Measurements from ENCODE around the gene RAB37. TPM values are rescaled to one million over a fixed set of nuclear protein-coding genes. Genes with fewer than 3 reads are reported as not detected.

Gene RAB37
- polyA plus RNA-seq, 1 of the 3 experiments (the other 2 are of a cell fraction), result 0.25 TPM

GRCh38 chr17:74745548-74746177 lies 8.6 kb downstream of the RAB37 start:
- H3K27me3 ChIP-seq (ENCODE audit: insufficient read depth), result no peaks in the 10 kb centered on the region
- no peak for DNase-seq
- peaks cover 14% of the 10 kb centered on the region for H3F3A ChIP-seq (replicated peaks; ENCODE audit: insufficient read depth)
- no peak overlapping the region for H3K4me3 ChIP-seq (ENCODE audit: low read depth in 2 of 2, low read length in 1 of 2)
- H2AFZ ChIP-seq (ENCODE audit: low read depth), result no peak overlapping the region
- H3K9me2 ChIP-seq, result no peaks in the 10 kb centered on the region
- ChIA-PET POLR2A (interaction anchor here (1.2 to 3.1 kb wide), 4 partner anchors 15 to 27 kb away, joined by 4 to 20 read pairs (median 6); no protein-coding TSS in a partner anchor), CTCF (interaction anchor here (0.6 to 21.6 kb wide), 35 partner anchors 9 to 774 kb away, joined by 3 to 1361 read pairs (median 6); partner anchors contain the start of genes CD300H, FADS6, GRIN2C and NAT9)
- H3K9ac ChIP-seq, result no peak overlapping the region
- H3K79me2 ChIP-seq (ENCODE audit: insufficient read depth), result peaks cover 13% of the 10 kb centered on the region
- H3K36me3 ChIP-seq (replicated peaks in 1 of 2; ENCODE audit: control insufficient read depth in 1 of 2, insufficient read depth in 2 of 2, low read length in 1 of 2), result no peaks in the 10 kb centered on the region
- no peaks in the 10 kb centered on the region for H3K9me3 ChIP-seq
- no peak overlapping the region for H3K27ac ChIP-seq (ENCODE audit: low read depth in 2 of 2, low read length in 1 of 2)
- H3K4me1 ChIP-seq (ENCODE audit: control insufficient read depth in 1 of 2, insufficient read depth in 2 of 2, low read depth in 1 of 2, low read length in 1 of 2), result peaks cover 0 to 17% of the 10 kb centered on the region in 2 experiments; a peak in 1 of 4 replicates
- no peak overlapping the region for H3K4me2 ChIP-seq
- H4K20me1 ChIP-seq (ENCODE audit: insufficient read depth), result no peaks in the 10 kb centered on the region
- 88% methylated on average over 8 of the region's 8 CpGs for WGBS (ENCODE audit: low lambda C conversion rate)
- TF ChIP-seq CHD2 (IDR thresholded peaks at IDR 0.05; ENCODE audit: low read length, partially characterized antibody), result no peak
- TF ChIP-seq FOXM1 (IDR thresholded peaks at IDR 0.05; ENCODE audit: low read depth), result no peak
- TF ChIP-seq USF2 (IDR thresholded peaks at IDR 0.05; ENCODE audit: borderline replicate concordance, low read depth, low read length), result no peak
- TF ChIP-seq RXRA (IDR thresholded peaks at IDR 0.05; ENCODE audit: borderline replicate concordance, low read depth), result no peak
- TF ChIP-seq MXI1 (IDR thresholded peaks at IDR 0.05; ENCODE audit: low read depth, low read length), result no peak
- no peak for TF ChIP-seq GABPA (IDR thresholded peaks at IDR 0.05; ENCODE audit: low read depth)
- no peak for TF ChIP-seq EZH2phosphoT487 (IDR thresholded peaks at IDR 0.05; ENCODE audit: borderline replicate concordance, low read depth)
- no peak for TF ChIP-seq NFIC (IDR thresholded peaks at IDR 0.05; ENCODE audit: borderline replicate concordance)
- no peak for TF ChIP-seq IRF3 (IDR thresholded peaks at IDR 0.05; ENCODE audit: low read depth, low read length)
- TF ChIP-seq SIN3A (IDR thresholded peaks at IDR 0.05; ENCODE audit: borderline replicate concordance, low read depth, low read length), result no peak
- TF ChIP-seq, protein P1, sequence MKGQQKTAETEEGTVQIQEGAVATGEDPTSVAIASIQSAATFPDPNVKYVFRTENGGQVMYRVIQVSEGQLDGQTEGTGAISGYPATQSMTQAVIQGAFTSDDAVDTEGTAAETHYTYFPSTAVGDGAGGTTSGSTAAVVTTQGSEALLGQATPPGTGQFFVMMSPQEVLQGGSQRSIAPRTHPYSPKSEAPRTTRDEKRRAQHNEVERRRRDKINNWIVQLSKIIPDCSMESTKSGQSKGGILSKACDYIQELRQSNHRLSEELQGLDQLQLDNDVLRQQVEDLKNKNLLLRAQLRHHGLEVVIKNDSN (IDR thresholded peaks at IDR 0.05; ENCODE audit: borderline replicate concordance, low read depth), result no peak
- TF ChIP-seq, protein P2, sequence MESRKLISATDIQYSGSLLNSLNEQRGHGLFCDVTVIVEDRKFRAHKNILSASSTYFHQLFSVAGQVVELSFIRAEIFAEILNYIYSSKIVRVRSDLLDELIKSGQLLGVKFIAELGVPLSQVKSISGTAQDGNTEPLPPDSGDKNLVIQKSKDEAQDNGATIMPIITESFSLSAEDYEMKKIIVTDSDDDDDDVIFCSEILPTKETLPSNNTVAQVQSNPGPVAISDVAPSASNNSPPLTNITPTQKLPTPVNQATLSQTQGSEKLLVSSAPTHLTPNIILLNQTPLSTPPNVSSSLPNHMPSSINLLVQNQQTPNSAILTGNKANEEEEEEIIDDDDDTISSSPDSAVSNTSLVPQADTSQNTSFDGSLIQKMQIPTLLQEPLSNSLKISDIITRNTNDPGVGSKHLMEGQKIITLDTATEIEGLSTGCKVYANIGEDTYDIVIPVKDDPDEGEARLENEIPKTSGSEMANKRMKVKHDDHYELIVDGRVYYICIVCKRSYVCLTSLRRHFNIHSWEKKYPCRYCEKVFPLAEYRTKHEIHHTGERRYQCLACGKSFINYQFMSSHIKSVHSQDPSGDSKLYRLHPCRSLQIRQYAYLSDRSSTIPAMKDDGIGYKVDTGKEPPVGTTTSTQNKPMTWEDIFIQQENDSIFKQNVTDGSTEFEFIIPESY (IDR thresholded peaks at IDR 0.05; ENCODE audit: borderline replicate concordance, low read depth), result no peak
- no peak for TF ChIP-seq TCF12 (IDR thresholded peaks at IDR 0.05)
- no peak for TF ChIP-seq RCOR1 (IDR thresholded peaks at IDR 0.05; ENCODE audit: low read length)
- TF ChIP-seq FOXJ3 (CRISPR knock-in tag; IDR thresholded peaks at IDR 0.05), result no peak
- no peak for TF ChIP-seq EP300 (IDR thresholded peaks at IDR 0.05; ENCODE audit: borderline replicate concordance in 1 of 2, low read depth in 1 of 2, low read length in 1 of 2)

All from SK-N-SH (cell line).